ENCODE measurements around the gene MARCHF10. TPM values are rescaled to one million over a fixed set of nuclear protein-coding genes. Genes with fewer than 3 reads are reported as not detected.

MARCHF10 gene
- total and polyA plus RNA-seq, 12 donors, result 0.04 TPM; not detected in 11

GRCh38 chr17:62671553-62671952, 136.6 kb downstream of the MARCHF10 start:
- intact Hi-C loops (cut with DNase I), result loop anchor here in 9 of 10 donors (5.0 to 10.0 kb wide), 3 partner anchors 51 to 736 kb away; no protein-coding TSS in a partner anchor
- no peak for TF ChIP-seq CTCF (IDR thresholded peaks at IDR 0.05)
- Histone ChIP-seq H3K4me1 (peaks cover 0 to 17% (median 5%) of the 10 kb centered on the region in 9 donors), H3K27me3 (no peaks in the 10 kb centered on the region), H3K27ac (no peak overlapping the region), H3K36me3 (peaks cover 0 to 41% (median 0%) of the 10 kb centered on the region in 9 donors), H3K9me3 (no peaks in the 10 kb centered on the region), H3K4me3 (no peak overlapping the region)
- ATAC-seq (peak in 5 of 8 donors; percentile 11 to 31 (median 24)), DNase-seq (no peak)
- WGBS, 2 donors, result 52 to 62% methylated on average over 14 of the region's 14 CpGs

GRCh38 chr17:62670202-62670821, 137.8 kb downstream of the MARCHF10 start:
- Histone ChIP-seq H3K4me3 (no peak overlapping the region), H3K9me3 (no peaks in the 10 kb centered on the region), H3K27me3 (no peaks in the 10 kb centered on the region), H3K27ac (no peak overlapping the region), H3K4me1 (peaks cover 0 to 16% (median 5%) of the 10 kb centered on the region in 9 donors), H3K36me3 (peaks cover 0 to 31% (median 0%) of the 10 kb centered on the region in 9 donors)
- no peak for TF ChIP-seq CTCF (IDR thresholded peaks at IDR 0.05)
- intact Hi-C loops (cut with DNase I), result loop anchor here in 9 of 10 donors (5.0 to 10.0 kb wide), 3 partner anchors 52 to 737 kb away; no protein-coding TSS in a partner anchor
- ATAC-seq (peak in 1 of 8 donors; percentile 14), DNase-seq (no peak)
- WGBS, 2 donors, result 73% methylated on average over 24 of the region's 24 CpGs

GRCh38 chr17:62668091-62668804, 139.9 kb downstream of the MARCHF10 start:
- WGBS, 2 donors, result 83 to 89% methylated on average over 10 of the region's 10 CpGs
- Histone ChIP-seq H3K4me1 (peaks cover 0 to 13% (median 5%) of the 10 kb centered on the region in 9 donors), H3K27me3 (no peaks in the 10 kb centered on the region), H3K36me3 (peaks cover 0 to 38% (median 0%) of the 10 kb centered on the region in 9 donors), H3K27ac (no peak overlapping the region), H3K9me3 (no peaks in the 10 kb centered on the region), H3K4me3 (no peak overlapping the region)
- ATAC-seq (no peak), DNase-seq (no peak)
- intact Hi-C loops (cut with DNase I), result no loop called here
- TF ChIP-seq CTCF (IDR thresholded peaks at IDR 0.05), result no peak

- Histone ChIP-seq H3K4me1 (peaks cover 0 to 6% (median 4%) of the 10 kb centered on the region in 9 donors), H3K27ac (no peak overlapping the region), H3K27me3 (no peaks in the 10 kb centered on the region), H3K36me3 (peaks cover 0 to 29% (median 0%) of the 10 kb centered on the region in 9 donors), H3K4me3 (no peak overlapping the region), H3K9me3 (no peaks in the 10 kb centered on the region)
- DNase-seq, result no peak
- TF ChIP-seq CTCF (IDR thresholded peaks at IDR 0.05), result no peak
- 94 to 95% methylated on average over 40 of the region's 40 CpGs for WGBS, 2 donors
- intact Hi-C loops (cut with DNase I), result no loop called here
- peak in 1 of 8 donors; percentile 28 for ATAC-seq
Measured at GRCh38 chr17:62666801-62667591, 141.1 kb downstream of the MARCHF10 start.
